ENCODE data around the gene TSPY8. TPM values are rescaled to one million over a fixed set of nuclear protein-coding genes. Genes with fewer than 3 reads are reported as not detected.
"Not testable (repeated sequence)": the region's sequence is repeated elsewhere in the genome, so short reads cannot be mapped to it uniquely, and the experiment has no call there.

Gene TSPY8
- total RNA-seq (not detected), polyA plus RNA-seq (ENCODE audit: insufficient read depth, low read depth, low replicate concordance) (not detected)
- long read RNA-seq, donor 1: 0 reads
- long read RNA-seq, donor 2: 0 reads
- long read RNA-seq, donor 3: 0 reads
- long read RNA-seq, donor 4: 0 reads
- long read RNA-seq, donor 5: 0 reads
- long read RNA-seq, donor 6: 0 reads
- long read RNA-seq, donor 7: 0 reads
- long read RNA-seq, donor 8: 0 reads
- long read RNA-seq, donor 9: 0 reads
- long read RNA-seq, donor 10: 0 reads

GRCh38 chrY:9357497-9357896 is at the start of gene TSPY8:
TSPY8 (plus strand) TSS chrY:9357797; CDS start chrY:9357843, 46 bp downstream.
- H3K9ac ChIP-seq (ENCODE audit: low read length in 3 of 3); intact Hi-C loops (cut with DNase I); H3K36me3 ChIP-seq (ENCODE audit: control insufficient read depth in 2 of 3, insufficient read depth in 3 of 3, low read length in 3 of 3); H3K9me3 ChIP-seq (ENCODE audit: control insufficient read depth in 2 of 3, insufficient read depth in 1 of 3, low read length in 3 of 3); H3K27me3 ChIP-seq (ENCODE audit: control insufficient read depth, insufficient read depth, low read length); DNase-seq; H3K4me1 ChIP-seq (ENCODE audit: control insufficient read depth in 2 of 3, insufficient read depth in 2 of 3, low read depth in 1 of 3, low read length in 3 of 3); FAIRE-seq; H3K27ac ChIP-seq (ENCODE audit: low read depth in 2 of 2, low read length in 2 of 2); H3K4me3 ChIP-seq (ENCODE audit: low read length in 3 of 3): not testable (repeated sequence)

GRCh38 chrY:9320996-9321395 is 36.6 kb upstream of the TSPY8 start:
- Histone ChIP-seq H3K27ac (ENCODE audit: low read depth in 2 of 2, low read length in 2 of 2) (no peak overlapping the region), H3K36me3 (ENCODE audit: control insufficient read depth in 2 of 3, insufficient read depth in 3 of 3, low read length in 3 of 3) (no peaks in the 10 kb centered on the region), H3K4me3 (ENCODE audit: low read length in 3 of 3) (no peak overlapping the region), H3K9me3 (ENCODE audit: control insufficient read depth in 2 of 3, insufficient read depth in 1 of 3, low read length in 3 of 3) (no peaks in the 10 kb centered on the region), H3K9ac (ENCODE audit: low read length in 3 of 3) (no peak overlapping the region), H3K4me1 (ENCODE audit: control insufficient read depth in 2 of 3, insufficient read depth in 2 of 3, low read depth in 1 of 3, low read length in 3 of 3) (no peaks in the 10 kb centered on the region), H3K27me3 (ENCODE audit: control insufficient read depth, insufficient read depth, low read length) (no peaks in the 10 kb centered on the region)
- FAIRE-seq (no peak), DNase-seq (no peak)
- intact Hi-C loops (cut with DNase I): no loop called here
- TF ChIP-seq CTCF (IDR thresholded peaks at IDR 0.05; ENCODE audit: borderline replicate concordance, extremely low read depth, insufficient read depth): no peak

- H3K36me3 ChIP-seq (ENCODE audit: control insufficient read depth in 2 of 3, insufficient read depth in 3 of 3, low read length in 3 of 3); H3K9me3 ChIP-seq (ENCODE audit: control insufficient read depth in 2 of 3, insufficient read depth in 1 of 3, low read length in 3 of 3); H3K4me3 ChIP-seq (ENCODE audit: low read length in 3 of 3); DNase-seq; H3K27me3 ChIP-seq (ENCODE audit: control insufficient read depth, insufficient read depth, low read length); H3K9ac ChIP-seq (ENCODE audit: low read length in 3 of 3); intact Hi-C loops (cut with DNase I); FAIRE-seq; H3K4me1 ChIP-seq (ENCODE audit: control insufficient read depth in 2 of 3, insufficient read depth in 2 of 3, low read depth in 1 of 3, low read length in 3 of 3); H3K27ac ChIP-seq (ENCODE audit: low read depth in 2 of 2, low read length in 2 of 2): not testable (repeated sequence)
Measured at GRCh38 chrY:9337164-9337563, 20.4 kb upstream of the TSPY8 start, which contains the start of gene TSPY4. TSPY4 (plus strand) TSS chrY:9337464; CDS start chrY:9337510, 46 bp downstream.

GRCh38 chrY:9396527-9396926 is 38.9 kb downstream of the TSPY8 start:
- H3K4me1 ChIP-seq (ENCODE audit: control insufficient read depth in 2 of 3, insufficient read depth in 2 of 3, low read depth in 1 of 3, low read length in 3 of 3); H3K4me3 ChIP-seq (ENCODE audit: low read length in 3 of 3); H3K9ac ChIP-seq (ENCODE audit: low read length in 3 of 3); intact Hi-C loops (cut with DNase I); DNase-seq; H3K9me3 ChIP-seq (ENCODE audit: control insufficient read depth in 2 of 3, insufficient read depth in 1 of 3, low read length in 3 of 3); H3K27me3 ChIP-seq (ENCODE audit: control insufficient read depth, insufficient read depth, low read length); H3K27ac ChIP-seq (ENCODE audit: low read depth in 2 of 2, low read length in 2 of 2); H3K36me3 ChIP-seq (ENCODE audit: control insufficient read depth in 2 of 3, insufficient read depth in 3 of 3, low read length in 3 of 3); FAIRE-seq: not testable (repeated sequence)

- H3K4me3 ChIP-seq (ENCODE audit: low read length in 3 of 3); intact Hi-C loops (cut with DNase I); H3K9ac ChIP-seq (ENCODE audit: low read length in 3 of 3); H3K36me3 ChIP-seq (ENCODE audit: control insufficient read depth in 2 of 3, insufficient read depth in 3 of 3, low read length in 3 of 3); H3K27ac ChIP-seq (ENCODE audit: low read depth in 2 of 2, low read length in 2 of 2); FAIRE-seq; H3K4me1 ChIP-seq (ENCODE audit: control insufficient read depth in 2 of 3, insufficient read depth in 2 of 3, low read depth in 1 of 3, low read length in 3 of 3); H3K9me3 ChIP-seq (ENCODE audit: control insufficient read depth in 2 of 3, insufficient read depth in 1 of 3, low read length in 3 of 3); DNase-seq; H3K27me3 ChIP-seq (ENCODE audit: control insufficient read depth, insufficient read depth, low read length): not testable (repeated sequence)
Measured at GRCh38 chrY:9398121-9398520, 40.5 kb downstream of the TSPY8 start, which contains the start of gene TSPY3. TSPY3 (plus strand) TSS chrY:9398421; CDS start chrY:9398467, 46 bp downstream.

Other genes with a start within 250 kb of the TSPY8 start
- gene TSPY4, start 20.3 kb upstream of the TSPY8 start, total RNA-seq: not detected
- not detected for gene TSPY4, start 20.3 kb upstream of the TSPY8 start, polyA plus RNA-seq (ENCODE audit: insufficient read depth, low read depth, low replicate concordance)
- not detected for gene TSPY3, start 40.6 kb downstream of the TSPY8 start, total RNA-seq
- gene TSPY3, start 40.6 kb downstream of the TSPY8 start, polyA plus RNA-seq (ENCODE audit: insufficient read depth, low read depth, low replicate concordance): not detected
- gene TSPY1, start 109.2 kb downstream of the TSPY8 start, total RNA-seq: not detected
- gene TSPY1, start 109.2 kb downstream of the TSPY8 start, polyA plus RNA-seq (ENCODE audit: insufficient read depth, low read depth, low replicate concordance): not detected
- not detected for gene TSPY9, start 129.5 kb downstream of the TSPY8 start, total RNA-seq
- not detected for gene TSPY9, start 129.5 kb downstream of the TSPY8 start, polyA plus RNA-seq (ENCODE audit: insufficient read depth, low read depth, low replicate concordance)
- gene TSPY10, start 170.1 kb downstream of the TSPY8 start, total RNA-seq: not detected
- not detected for gene TSPY10, start 170.1 kb downstream of the TSPY8 start, polyA plus RNA-seq (ENCODE audit: insufficient read depth, low read depth, low replicate concordance)